NCI-H187 treated with DMSO at 0.1 percent for 48 hours (cell line): ENCODE measurements around the gene GJD3.

Source experiments
- DNase-seq: peaks from one replicate; lab custom pipeline; 2025; lab: John Stamatoyannopoulos, UW

Gene GJD3

GRCh38 chr17:40322358-40323315 is 41.9 kb downstream of the GJD3 start:
- DNase-seq, result no peak

- no peak for DNase-seq
These were observed 42.6 kb downstream of the GJD3 start for GRCh38 chr17:40321961-40322357.

GRCh38 chr17:40321524-40321929 is 43.0 kb downstream of the GJD3 start:
- DNase-seq, result no peak

GRCh38 chr17:40320756-40321523 is 43.6 kb downstream of the GJD3 start:
- DNase-seq, result no peak

GRCh38 chr17:40319651-40320540 is 44.6 kb downstream of the GJD3 start:
- no peak for DNase-seq

GRCh38 chr17:40318830-40319391 is 45.6 kb downstream of the GJD3 start:
- DNase-seq, result no peak

GRCh38 chr17:40317880-40318829 is 46.4 kb downstream of the GJD3 start:
- peak; percentile 85 for DNase-seq

- no peak for DNase-seq
These were observed 47.1 kb downstream of the GJD3 start for GRCh38 chr17:40317345-40317873.

GRCh38 chr17:40316571-40317344 is 47.8 kb downstream of the GJD3 start:
- DNase-seq, result no peak

GRCh38 chr17:40315678-40316570 is 48.6 kb downstream of the GJD3 start:
- no peak for DNase-seq

- DNase-seq, result no peak
These were observed 49.3 kb downstream of the GJD3 start for GRCh38 chr17:40315206-40315605.

GRCh38 chr17:40314584-40314956 is 50.0 kb downstream of the GJD3 start:
- no peak for DNase-seq

- no peak for DNase-seq
These were observed 50.6 kb downstream of the GJD3 start for GRCh38 chr17:40313668-40314583.
